HG02970 (cell line): ENCODE data around the gene SLC2A5.
"Not testable (repeated sequence)": the region's sequence is repeated elsewhere in the genome, so short reads cannot be mapped to it uniquely, and the experiment has no call there.

ENCODE experiments used
- ATAC-seq: cut with Tn5 transposase; IDR thresholded peaks from one replicate; pipeline ENCODE4 v1.9.1; 2021; ENCODE audit warnings: mild to moderate bottlenecking, moderate library complexity, moderate number of reproducible peaks; ENCODE audit not compliant: unreplicated experiment, low FRiP score

SLC2A5 gene

GRCh38 chr1:9038881-9039760 lies 30.3 kb downstream of the SLC2A5 start:
- ATAC-seq: no peak

- no peak for ATAC-seq
These were observed 31.1 kb downstream of the SLC2A5 start for GRCh38 chr1:9038338-9038650.

GRCh38 chr1:9037476-9038337 lies 31.7 kb downstream of the SLC2A5 start:
- no peak for ATAC-seq

DNA sequence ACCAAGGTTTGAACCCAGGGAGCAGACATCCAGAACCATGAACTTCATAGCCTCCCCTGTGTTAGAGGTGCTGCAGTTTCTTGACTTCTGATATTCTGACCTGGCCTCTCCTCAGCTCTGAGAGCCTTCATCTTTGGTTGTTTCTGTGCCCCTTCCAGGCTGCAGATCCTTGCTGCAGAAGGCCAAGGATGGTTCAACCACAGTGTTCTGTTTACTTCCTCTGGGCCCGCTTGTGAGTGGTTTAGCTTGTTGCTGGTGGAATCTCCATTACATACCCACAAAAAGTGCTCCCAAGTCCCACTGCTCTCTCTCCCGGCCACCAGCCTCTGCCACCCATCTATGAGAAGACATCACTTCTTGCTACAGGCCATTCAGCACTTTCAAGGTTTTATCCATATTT lies 34.2 kb downstream of the SLC2A5 start:
- no peak for ATAC-seq

- ATAC-seq: no peak
These were observed 36.1 kb downstream of the SLC2A5 start for GRCh38 chr1:9033363-9033762.

DNA sequence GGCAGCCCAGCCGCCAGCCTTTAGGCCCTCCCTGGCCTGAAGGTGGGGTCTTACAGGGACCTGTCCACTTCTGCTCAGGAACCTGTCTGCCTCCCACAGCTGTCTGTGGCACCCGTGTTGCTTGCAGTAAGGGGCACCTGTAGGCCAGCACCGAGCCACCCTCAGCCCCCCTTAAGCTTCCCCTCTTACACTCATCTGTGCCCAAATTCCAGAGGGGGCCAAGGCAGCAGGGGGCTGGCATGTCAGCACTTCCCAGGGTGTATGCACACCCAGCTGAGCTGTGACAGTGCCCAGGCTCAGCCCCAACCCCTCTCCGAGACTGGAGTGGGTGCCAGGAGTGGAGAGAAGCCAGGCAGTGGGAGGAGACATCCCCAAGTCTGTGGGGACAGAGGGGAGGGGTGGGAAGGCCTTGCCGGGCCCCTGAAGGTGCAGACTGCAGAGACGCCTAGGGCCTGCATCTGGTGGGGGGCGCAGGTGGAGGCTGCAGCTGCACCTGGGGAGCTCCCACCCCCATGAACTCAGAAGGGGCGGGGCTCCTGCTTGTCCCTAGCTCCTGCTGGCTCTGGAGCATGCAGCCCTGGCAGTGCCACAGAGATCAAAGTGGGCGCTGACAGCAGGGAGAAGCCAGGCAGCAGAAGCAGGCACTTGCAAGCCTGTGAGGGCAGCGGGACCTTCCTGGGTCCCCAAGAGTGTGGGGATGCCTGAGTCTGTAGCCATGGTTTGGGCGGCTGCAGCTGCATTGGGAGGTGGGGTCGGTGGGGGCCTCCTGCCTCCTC lies 37.8 kb downstream of the SLC2A5 start:
- ATAC-seq: no peak

GRCh38 chr1:9031077-9031476 lies 38.4 kb downstream of the SLC2A5 start:
- ATAC-seq: not testable (repeated sequence)

- no peak for ATAC-seq
These were observed 40.3 kb downstream of the SLC2A5 start for GRCh38 chr1:9028921-9029705.

DNA sequence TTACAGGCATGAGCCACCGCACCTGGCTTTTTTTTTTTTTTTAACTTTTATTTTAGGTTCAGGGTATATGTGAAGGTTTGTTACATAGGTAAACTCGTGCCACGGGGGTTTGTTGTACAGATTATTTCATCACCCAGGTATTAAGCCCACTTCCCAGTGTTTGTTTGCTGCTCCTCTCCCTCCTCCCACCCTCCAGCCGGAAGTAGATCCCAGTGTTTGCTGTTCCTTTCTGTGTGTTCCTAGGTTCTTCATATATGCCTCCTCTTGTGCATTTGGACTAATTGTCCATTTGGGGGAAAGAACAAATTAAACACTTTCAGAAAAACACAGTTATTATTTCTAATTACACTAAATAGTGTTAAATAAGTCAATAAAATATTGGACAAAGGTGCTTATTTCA lies 42.1 kb downstream of the SLC2A5 start:
- ATAC-seq: no peak

- ATAC-seq: no peak
These were observed 44.0 kb downstream of the SLC2A5 start for GRCh38 chr1:9025449-9025848.

DNA sequence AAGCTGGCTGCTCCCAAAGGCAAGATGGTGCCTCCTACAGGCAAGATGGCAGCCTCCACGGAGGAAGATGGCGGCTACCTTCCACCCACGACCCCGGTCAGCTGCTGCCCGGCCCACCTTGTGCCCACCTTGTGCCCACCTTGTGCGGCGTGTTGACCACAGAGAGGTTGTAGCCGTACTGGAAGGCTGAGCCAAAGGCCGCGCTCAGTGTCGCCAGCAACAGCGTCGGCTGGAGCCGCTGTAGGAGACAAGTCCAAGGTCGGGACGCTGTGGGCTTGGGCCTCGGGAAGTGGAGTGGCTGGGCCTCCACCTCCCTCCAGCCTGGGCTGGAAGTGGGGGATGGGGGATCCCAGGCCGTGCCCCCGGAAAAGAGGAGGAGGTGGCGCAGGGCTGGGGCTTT lies 44.6 kb downstream of the SLC2A5 start:
- no peak for ATAC-seq

- ATAC-seq: no peak
These were observed 46.7 kb downstream of the SLC2A5 start for GRCh38 chr1:9022773-9023172.

DNA sequence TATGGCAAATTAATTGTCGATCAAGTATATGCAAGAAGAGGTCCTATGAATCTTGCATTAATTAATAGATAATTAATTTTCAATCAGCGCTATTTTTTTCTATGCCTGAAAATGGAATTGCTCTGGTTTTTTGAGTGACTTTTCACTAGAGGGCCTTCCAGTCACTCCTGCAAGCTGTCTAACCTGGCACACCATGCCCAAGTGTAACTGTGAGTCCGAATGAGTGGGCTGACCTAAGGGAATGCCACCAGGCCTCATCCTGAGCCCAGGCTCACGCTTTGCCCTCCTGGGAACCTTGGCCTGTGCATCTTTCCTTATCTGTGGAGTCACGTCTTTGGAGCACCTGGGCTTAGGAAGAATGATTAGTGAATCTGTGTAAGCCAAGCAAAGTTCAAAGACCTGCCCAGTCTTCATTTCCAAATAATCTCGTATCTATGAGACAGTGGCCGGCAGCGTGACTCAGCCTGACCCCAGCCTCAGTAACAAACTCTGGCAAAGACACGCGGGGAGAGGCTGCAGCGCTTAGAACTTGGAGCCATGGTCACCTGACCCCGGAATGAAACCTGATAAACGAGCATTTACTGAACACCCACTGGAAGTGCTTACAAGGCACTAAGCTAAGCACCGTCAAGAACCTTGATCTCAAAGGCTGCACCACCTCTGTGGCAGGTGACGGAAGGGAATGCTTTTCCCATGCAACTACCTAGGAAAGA lies 47.3 kb downstream of the SLC2A5 start:
- not testable (repeated sequence) for ATAC-seq

- no peak for ATAC-seq
These were observed 49.1 kb downstream of the SLC2A5 start for GRCh38 chr1:9020305-9020704.

GRCh38 chr1:9019896-9020295 lies 49.5 kb downstream of the SLC2A5 start:
- no peak for ATAC-seq

GRCh38 chr1:9018333-9018732 lies 51.1 kb downstream of the SLC2A5 start:
- no peak for ATAC-seq

- no peak for ATAC-seq
These were observed 53.0 kb downstream of the SLC2A5 start for GRCh38 chr1:9016455-9016854.

DNA sequence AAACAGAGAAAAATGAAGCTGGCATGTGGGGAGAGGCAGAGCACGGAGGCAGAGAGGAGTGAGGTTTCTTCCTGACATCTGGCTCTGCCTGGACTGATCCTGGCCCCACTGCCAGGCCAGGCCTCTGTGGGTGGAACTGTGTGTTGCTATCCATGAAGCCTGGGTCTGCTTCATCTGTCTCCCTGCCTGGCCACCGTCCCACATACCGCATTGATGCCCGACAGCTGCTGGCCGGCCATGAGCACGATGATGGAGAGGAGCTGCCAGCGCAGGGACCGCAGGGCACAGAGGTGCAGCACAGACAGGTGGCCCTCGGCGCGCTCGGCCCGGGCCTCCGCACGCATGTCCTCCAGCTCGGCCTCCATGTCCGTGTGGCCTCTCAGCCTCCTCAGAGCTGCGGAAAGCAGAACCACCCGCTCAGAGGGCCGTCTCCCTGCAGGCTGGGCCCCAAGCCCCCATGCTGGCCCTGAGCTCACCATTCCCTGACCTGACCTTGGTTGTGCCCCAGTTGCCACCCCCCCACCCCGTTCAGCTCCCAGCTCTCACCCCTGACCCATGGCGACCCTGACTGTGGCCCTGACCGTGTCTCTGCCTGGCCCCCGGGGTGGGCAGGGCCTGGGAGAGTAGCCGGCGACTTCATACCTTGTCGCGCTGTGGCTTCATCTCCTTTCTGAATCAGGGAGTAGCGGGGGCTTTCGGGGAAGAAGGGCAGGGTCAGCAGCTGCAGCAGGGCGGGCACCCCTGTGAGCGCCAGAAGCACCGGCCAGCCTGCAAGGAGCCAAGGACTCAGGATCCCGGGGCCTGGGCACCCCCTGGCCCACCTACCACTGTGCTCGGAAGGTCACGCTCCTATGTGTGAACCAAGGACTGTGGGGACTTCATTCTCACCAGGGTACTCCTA lies 54.7 kb downstream of the SLC2A5 start:
- ATAC-seq: no peak

DNA sequence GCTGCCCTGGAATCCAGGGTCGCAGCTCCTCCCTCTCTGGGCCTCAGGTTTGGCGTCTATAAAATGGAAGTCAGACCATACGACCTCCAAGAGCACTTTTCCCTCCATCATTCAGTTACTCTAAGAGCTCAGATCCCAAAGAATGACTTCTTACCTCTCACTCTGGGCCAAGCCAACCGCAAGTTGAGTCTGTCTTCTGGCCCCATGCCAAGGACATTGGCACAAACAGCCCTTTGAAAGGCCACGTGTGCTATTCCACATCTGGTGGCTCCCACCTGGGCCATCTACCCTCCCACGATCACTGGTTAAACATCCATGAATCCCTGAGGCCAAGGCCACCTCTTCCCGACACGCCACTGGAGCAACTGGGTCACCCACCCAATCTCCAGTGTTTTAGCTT lies 55.6 kb downstream of the SLC2A5 start:
- ATAC-seq: no peak
